NCI-H82 treated with DMSO at 0.1 percent for 48 hours (cell line): ENCODE measurements around the gene SLC66A1.
"Not testable (repeated sequence)": the region's sequence is repeated elsewhere in the genome, so short reads cannot be mapped to it uniquely, and the experiment has no call there.

Experiments
- DNase-seq: peaks from one replicate; lab custom pipeline; 2025; ENCODE audit not compliant: unreplicated experiment; lab: John Stamatoyannopoulos, UW

Gene SLC66A1, protein sequence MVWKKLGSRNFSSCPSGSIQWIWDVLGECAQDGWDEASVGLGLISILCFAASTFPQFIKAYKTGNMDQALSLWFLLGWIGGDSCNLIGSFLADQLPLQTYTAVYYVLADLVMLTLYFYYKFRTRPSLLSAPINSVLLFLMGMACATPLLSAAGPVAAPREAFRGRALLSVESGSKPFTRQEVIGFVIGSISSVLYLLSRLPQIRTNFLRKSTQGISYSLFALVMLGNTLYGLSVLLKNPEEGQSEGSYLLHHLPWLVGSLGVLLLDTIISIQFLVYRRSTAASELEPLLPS

DNA sequence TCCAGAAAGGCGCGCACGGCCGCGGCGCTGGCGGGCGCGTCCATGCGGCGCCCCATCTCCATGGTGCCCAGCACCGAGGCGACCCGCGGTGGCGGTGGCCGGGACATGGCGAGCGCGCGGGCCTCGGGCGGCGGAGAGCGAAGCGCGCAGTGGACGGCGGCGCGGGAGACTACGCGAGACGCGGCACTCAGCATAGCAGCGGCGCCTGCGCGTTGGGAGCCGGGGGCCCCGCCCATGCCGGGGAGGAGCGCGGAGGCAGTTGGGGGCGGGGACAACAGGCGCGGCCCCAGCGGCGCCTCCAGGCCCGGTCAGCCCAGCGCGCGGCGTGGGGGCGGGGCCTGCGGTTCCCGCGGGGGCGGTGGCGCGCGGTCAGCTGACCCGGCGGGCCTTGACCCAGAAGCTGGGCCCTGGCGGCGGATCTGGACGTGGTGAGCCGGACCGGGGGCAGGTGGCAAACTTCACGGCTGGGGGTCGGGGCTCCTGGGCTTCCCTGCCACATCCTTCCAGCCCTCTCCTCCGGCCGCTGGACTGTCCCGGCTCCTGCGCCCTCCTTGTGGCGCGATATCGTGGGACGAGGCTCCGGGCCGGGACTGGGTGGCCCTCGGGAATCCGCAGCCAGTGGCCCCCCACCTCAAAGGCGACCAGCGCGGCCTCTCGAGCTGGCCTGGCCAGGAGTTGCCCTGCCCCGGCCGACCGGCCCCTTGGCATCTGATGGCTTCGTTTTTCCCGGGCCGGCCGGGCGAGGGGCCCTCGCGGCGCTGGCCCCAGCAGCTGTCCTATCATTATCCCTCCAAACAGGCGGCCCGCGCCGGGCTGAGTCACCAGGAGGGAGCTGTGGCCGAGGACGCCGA, at the start of gene SLC66A1, which contains the start of gene AKR7A2:
SLC66A1 (plus strand) TSS at position 396 of the 851 bp plus-strand sequence. CDS start 5,352 bp downstream, outside the sequence.
AKR7A2 (minus strand) TSS at position 214 of the 851 bp plus-strand sequence; CDS start at position 194, 20 bp downstream.
- DNase-seq, result peak; percentile 68

- DNase-seq, result no peak
These were observed 49.4 kb upstream of the SLC66A1 start for GRCh38 chr1:19262744-19263143.

GRCh38 chr1:19268445-19268844, 43.7 kb upstream of the SLC66A1 start:
- no peak for DNase-seq

GRCh38 chr1:19269427-19270342, 42.4 kb upstream of the SLC66A1 start:
- DNase-seq, result not testable (repeated sequence)

- not testable (repeated sequence) for DNase-seq
These were observed 41.8 kb upstream of the SLC66A1 start for GRCh38 chr1:19270343-19270730.

DNA sequence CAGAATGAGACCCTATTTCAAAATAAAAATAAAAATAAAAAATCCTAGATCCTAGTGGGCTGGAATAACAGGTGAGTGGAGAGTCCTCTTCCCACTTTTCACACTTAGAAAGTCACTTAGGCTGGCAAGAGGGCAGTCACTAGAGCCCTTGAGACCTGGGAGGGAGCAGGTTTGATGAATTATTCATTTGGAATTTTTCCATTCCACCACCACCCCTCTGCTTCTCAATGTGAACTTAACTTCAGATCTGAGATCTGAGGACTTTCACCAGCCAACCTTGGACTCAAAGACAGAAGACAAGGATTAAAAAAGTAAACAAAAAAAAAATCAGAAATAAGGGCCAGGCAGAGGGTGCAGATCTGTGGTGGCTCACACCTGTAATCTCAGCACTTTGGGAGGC, 40.1 kb upstream of the SLC66A1 start:
- DNase-seq, result no peak

GRCh38 chr1:19273106-19273843, 38.9 kb upstream of the SLC66A1 start:
- DNase-seq, result no peak

DNA sequence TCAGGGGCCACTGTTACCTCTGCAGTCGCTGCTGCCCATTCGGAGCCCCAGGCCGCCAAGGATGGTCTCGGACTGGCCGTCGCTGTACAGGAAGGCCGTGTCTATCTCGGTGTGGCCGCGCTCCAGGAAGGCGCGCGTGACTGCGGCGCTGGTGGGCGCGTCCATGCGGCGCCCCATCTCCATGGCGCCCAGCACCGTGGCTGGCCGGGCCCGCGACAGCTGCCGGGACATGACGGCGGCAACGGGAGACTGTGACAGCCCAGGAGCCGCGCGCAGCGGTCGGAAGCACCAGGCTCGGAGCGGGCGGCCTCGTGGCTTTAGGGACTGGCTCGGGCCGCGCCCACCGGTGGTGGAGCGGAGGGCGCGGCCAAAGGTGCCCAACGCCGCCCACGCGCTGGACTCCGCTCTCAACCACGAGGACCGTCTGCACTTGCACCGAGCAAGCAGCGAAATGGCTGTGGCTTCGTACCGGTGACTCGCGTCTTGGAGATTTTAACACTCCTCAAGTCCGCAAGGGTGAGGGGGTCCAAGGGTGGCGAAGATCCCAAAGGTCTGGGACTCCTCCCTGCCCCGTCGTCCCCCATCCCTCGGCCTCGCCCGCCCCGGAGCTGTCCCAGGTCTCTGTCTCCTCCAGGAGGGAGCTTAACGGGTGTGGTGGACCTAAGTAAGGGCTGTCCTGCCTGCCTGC, 38.1 kb upstream of the SLC66A1 start:
- not testable (repeated sequence) for DNase-seq

GRCh38 chr1:19274636-19275035, 37.5 kb upstream of the SLC66A1 start:
- no peak for DNase-seq

- no peak for DNase-seq
These were observed 28.2 kb upstream of the SLC66A1 start for GRCh38 chr1:19283891-19284290.

- DNase-seq, result no peak
These were observed 27.2 kb upstream of the SLC66A1 start for GRCh38 chr1:19284881-19285280.

GRCh38 chr1:19285366-19285765, 26.8 kb upstream of the SLC66A1 start:
- DNase-seq, result not testable (repeated sequence)

DNA sequence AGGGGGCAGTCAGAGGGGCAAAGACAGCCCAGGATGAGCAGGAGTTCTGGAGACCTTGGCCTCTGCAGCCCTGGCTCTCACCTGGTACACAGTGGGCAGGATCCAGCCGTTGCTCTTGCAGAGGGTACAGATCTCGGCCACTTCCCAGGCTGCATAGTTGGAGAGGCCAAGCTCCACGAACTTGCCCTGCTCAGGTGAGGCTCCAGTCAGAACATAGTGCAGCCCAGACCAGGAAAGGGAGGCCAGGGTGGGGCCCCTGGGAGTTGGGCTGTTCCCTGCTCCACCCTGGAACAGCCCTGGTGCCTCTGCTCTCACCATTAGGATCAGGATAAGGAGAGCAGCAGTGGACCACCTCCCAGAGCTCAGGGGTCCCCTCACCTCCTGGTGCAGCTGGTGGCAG, 26.3 kb upstream of the SLC66A1 start:
- not testable (repeated sequence) for DNase-seq

DNA sequence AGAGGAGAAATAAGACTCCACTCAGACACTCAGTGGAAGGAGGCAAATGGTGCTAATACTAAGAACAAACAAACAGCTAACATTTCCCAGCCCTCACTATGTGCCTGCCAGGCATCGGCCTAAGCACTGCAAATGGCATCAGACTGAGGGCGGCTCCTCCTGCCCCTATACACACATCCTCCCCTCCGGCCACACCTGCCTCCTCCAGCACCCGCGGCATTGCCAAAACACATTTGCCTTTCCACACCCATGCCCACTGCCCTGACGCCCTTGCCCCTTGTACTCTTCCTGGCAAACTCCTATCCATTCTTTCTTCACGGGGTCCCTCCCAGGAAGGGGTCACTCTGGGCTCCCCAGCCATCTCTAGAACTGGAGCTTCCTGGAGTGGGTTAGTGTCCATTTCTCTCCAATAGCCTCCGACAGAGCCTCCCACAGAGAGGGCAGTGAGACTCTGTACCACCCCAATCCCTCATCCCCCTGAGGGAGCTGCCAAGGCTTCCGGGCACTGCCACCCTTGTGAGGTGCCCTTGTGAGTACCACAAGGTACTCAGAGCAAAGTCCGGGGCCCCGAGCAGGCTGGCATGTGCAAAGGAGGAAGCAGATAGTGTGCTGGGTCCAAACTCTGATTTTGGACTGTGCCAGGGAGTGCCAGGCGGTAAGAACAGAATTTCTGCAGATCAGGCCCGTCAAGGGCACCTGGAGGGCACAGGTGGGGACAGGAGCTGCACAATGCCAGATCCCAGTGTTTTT, 24.5 kb upstream of the SLC66A1 start:
- DNase-seq, result no peak

- not testable (repeated sequence) for DNase-seq
These were observed 23.5 kb upstream of the SLC66A1 start, which contains the start of gene AKR7A3 for GRCh38 chr1:19288324-19289241. Gene AKR7A3, minus strand, starts transcription at chr1:19288770. Its CDS starts 61 bp downstream, at chr1:19288709.

DNA sequence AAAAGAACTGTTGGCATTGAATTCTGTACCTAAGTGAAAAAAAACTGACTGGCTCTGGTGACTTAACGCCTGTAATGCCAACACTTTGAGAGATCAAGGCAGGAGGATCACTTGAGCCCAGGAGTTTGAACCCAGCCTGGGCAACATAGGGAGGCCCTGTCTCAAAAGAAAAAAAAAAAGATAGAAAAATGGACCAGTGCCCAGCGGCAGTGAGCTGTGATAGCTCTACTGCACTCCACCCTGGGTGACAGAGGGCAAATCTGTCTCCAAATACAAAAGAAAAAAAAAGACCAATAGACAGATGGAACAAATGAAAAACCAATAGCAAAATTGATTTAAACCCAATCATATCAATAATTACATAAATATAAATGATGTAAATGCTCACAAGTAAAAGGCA, 22.9 kb upstream of the SLC66A1 start:
- no peak for DNase-seq

DNA sequence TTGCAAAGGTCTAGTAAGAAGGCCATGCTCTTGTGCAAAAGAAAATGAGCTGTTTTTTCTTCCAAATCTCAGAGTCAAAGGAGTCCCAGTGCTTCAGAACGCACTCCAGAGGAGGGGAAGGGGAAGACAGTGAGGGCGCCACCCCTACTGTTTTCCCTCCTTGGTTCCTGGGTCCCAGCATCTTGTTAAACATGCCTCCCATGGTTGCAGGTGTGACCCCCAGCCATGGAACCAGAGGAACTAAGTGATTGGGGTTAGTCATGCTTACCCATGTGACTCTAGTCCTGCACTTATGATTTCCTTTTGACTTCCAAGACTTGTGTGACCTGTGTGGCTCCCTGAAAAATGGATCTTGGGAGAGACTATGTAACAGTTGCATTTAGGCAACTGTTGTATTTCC, 17.5 kb upstream of the SLC66A1 start:
- no peak for DNase-seq

DNA sequence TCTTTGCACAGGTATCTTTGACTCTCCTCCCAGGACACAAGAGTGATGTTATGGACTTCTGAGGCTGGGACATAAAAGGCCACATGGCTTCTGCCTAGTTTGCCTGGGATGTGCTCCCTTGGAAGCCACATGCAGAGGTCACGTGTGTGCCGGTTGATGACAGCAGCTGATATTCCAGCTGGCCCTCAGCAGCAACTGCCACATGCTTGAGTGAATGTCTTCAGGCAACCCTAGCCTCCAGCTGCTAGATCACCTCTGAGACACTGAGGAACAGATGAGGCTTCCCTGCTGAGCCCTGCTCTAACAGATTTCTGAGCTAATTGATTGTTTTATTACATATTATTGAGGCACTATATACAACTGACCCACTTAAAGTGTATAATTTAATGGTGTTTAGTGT, 11.9 kb upstream of the SLC66A1 start:
- DNase-seq, result no peak
